ENCODE results near the gene CD74. TPM values are rescaled to one million over a fixed set of nuclear protein-coding genes. Genes with fewer than 3 reads are reported as not detected.

CD74 gene
- total and polyA plus RNA-seq, 2 of the 8 experiments (the other 6 are each of a cell fraction or from before 2014, with no cell fraction given) = 45.9 to 61.0 TPM

GRCh38 chr5:150402901-150403342, 9.8 kb downstream of the CD74 start:
- no peak overlapping the region for H4K8ac ChIP-seq (ENCODE audit: extremely low read depth, insufficient read depth, low read length)
- H3K27me3 ChIP-seq (replicated peaks in 1 of 4; ENCODE audit: control insufficient read depth in 3 of 4, extremely low read depth in 1 of 4, insufficient read depth in 3 of 4, low read length in 3 of 4) = no peaks in the 10 kb centered on the region
- peaks cover 18 to 48% (median 34%) of the 10 kb centered on the region in 4 experiments for H3K36me3 ChIP-seq (ENCODE audit: control insufficient read depth in 2 of 4, insufficient read depth in 4 of 4, low read length in 3 of 4)
- no peak overlapping the region for H2AFZ ChIP-seq (ENCODE audit: low read length)
- no peak overlapping the region for H3K9ac ChIP-seq (replicated peaks in 1 of 4; ENCODE audit: extremely low read depth in 1 of 4, low read depth in 3 of 4, low read length in 3 of 4)
- no peak overlapping the region for H3K4me3 ChIP-seq (ENCODE audit: extremely low read depth in 1 of 4, insufficient read depth in 2 of 4, low read depth in 3 of 4, low read length in 4 of 4)
- no peak overlapping the region for H3K27ac ChIP-seq (ENCODE audit: low read depth, low read length)
- H2AK5ac ChIP-seq (ENCODE audit: low read depth, low read length) = no peak overlapping the region
- H2BK20ac ChIP-seq (ENCODE audit: low read length) = no peak overlapping the region
- ChIA-PET POLR2A (ENCODE audit: partially characterized antibody) (interaction anchor here (0.9 to 19.1 kb wide), 10 partner anchors 10 to 298 kb away, joined by 3 to 455 read pairs (median 10); partner anchors contain the start of genes CD74, RBM22, RPS14 and TCOF1), CTCF (ENCODE audit: partially characterized antibody) (interaction anchor here (0.6 to 16.9 kb wide), 3 partner anchors 21 to 169 kb away, joined by 3 to 274 read pairs (median 245); no protein-coding TSS in a partner anchor)
- peaks cover 6 to 8% of the 10 kb centered on the region in 2 experiments for H4K20me1 ChIP-seq (replicated peaks in 1 of 2; ENCODE audit: control insufficient read depth in 1 of 2, insufficient read depth in 2 of 2, low read length in 2 of 2)
- H3K79me1 ChIP-seq (ENCODE audit: low read depth, low read length) = no peaks in the 10 kb centered on the region
- no peak overlapping the region for H3K14ac ChIP-seq (ENCODE audit: insufficient read length)
- no peak overlapping the region for H3K23ac ChIP-seq (ENCODE audit: insufficient read length)
- H3K56ac ChIP-seq (replicated peaks; ENCODE audit: insufficient read length, low read depth, low read length) = no peak overlapping the region
- no peak overlapping the region for H3K4me2 ChIP-seq (ENCODE audit: insufficient read depth in 1 of 2, low read depth in 2 of 2, low read length in 2 of 2)
- FAIRE-seq (no peak), DNase-seq (ENCODE audit: low read depth in 1 of 2, low spot score in 2 of 2) (no peak)
- no peak overlapping the region for H3K18ac ChIP-seq (ENCODE audit: extremely low read depth, low read length)
- H2BK15ac ChIP-seq (ENCODE audit: low read length) = no peak overlapping the region
- no peaks in the 10 kb centered on the region for H3K4me1 ChIP-seq (replicated peaks in 1 of 4; ENCODE audit: control insufficient read depth in 3 of 4, insufficient read depth in 4 of 4, low read length in 3 of 4)
- no peak overlapping the region for H4K5ac ChIP-seq (ENCODE audit: insufficient read length, low read depth, low read length)
- H3K4ac ChIP-seq (replicated peaks; ENCODE audit: insufficient read length, low read depth, low read length) = no peak overlapping the region
- no peaks in the 10 kb centered on the region for H3K79me2 ChIP-seq (ENCODE audit: control insufficient read depth in 1 of 2, insufficient read depth in 2 of 2, low read length in 2 of 2)
- no peaks in the 10 kb centered on the region for H3K23me2 ChIP-seq (ENCODE audit: low read depth, low read length)
- no peak overlapping the region for H2BK120ac ChIP-seq (replicated peaks; ENCODE audit: low read depth, low read length)
- no peak overlapping the region for H4K91ac ChIP-seq (replicated peaks; ENCODE audit: insufficient read length, low read length)
- 97% methylated on average over 12 of the region's 12 CpGs; no CpG with 5 or more reads in 1 of the 2 experiments for WGBS, 2 experiments (ENCODE audit: extremely low coverage in 1 of 2, insufficient coverage in 1 of 2, insufficient read length in 1 of 2, insufficient replicate concordance in 2 of 2, low coverage in 1 of 2, low lambda C conversion rate in 2 of 2, missing lambda C conversion rate in 1 of 2)
- no peak overlapping the region for H2BK5ac ChIP-seq (ENCODE audit: low read depth, low read length)
- H2BK12ac ChIP-seq (ENCODE audit: low read depth, low read length) = no peak overlapping the region
- no peaks in the 10 kb centered on the region for H3K9me3 ChIP-seq (ENCODE audit: insufficient read depth in 2 of 2, low read depth in 1 of 2, low read length in 1 of 2)
- TF ChIP-seq EZH2 (IDR thresholded peaks at IDR 0.05; ENCODE audit: low read depth, low read length, severe bottlenecking) = no peak
- no peak for TF ChIP-seq CREB1 (IDR thresholded peaks at IDR 0.05)
- peak; percentile 50; the same call in 1 of the 2 replicates for TF ChIP-seq POLR2AphosphoS5 (IDR thresholded peaks at IDR 0.05; ENCODE audit: low read depth, low read length)
